Mucosa of stomach (tissue), 1 donor: ENCODE data around the gene KIF5C.

Experiments
- H3K27me3 ChIP-seq: one replicate; pipeline ENCODE4 v1.7.0; 2013; ENCODE audit warnings: mild to moderate bottlenecking, low read length; ENCODE audit not compliant: control insufficient read depth, insufficient read depth
- H3K36me3 ChIP-seq: one replicate; pipeline ENCODE4 v1.7.0; 2013; ENCODE audit warnings: low read length; ENCODE audit not compliant: control insufficient read depth, insufficient read depth
- H3K4me1 ChIP-seq: one replicate; pipeline ENCODE4 v1.7.0; 2013; ENCODE audit warnings: mild to moderate bottlenecking, low read length; ENCODE audit not compliant: control insufficient read depth, insufficient read depth
- H3K4me3 ChIP-seq: one replicate; pipeline ENCODE4 v1.7.0; 2013; ENCODE audit warnings: low read length
- H3K9ac ChIP-seq: one replicate; pipeline ENCODE4 v1.7.0; 2013; ENCODE audit warnings: mild to moderate bottlenecking, low read length, moderate library complexity
- H3K9me3 ChIP-seq: one replicate; pipeline ENCODE4 v1.7.0; 2013; ENCODE audit warnings: mild to moderate bottlenecking, low read length, moderate library complexity; ENCODE audit not compliant: control insufficient read depth
- donor health status: Pancreatic carcinoma.

The KIF5C gene

DNA sequence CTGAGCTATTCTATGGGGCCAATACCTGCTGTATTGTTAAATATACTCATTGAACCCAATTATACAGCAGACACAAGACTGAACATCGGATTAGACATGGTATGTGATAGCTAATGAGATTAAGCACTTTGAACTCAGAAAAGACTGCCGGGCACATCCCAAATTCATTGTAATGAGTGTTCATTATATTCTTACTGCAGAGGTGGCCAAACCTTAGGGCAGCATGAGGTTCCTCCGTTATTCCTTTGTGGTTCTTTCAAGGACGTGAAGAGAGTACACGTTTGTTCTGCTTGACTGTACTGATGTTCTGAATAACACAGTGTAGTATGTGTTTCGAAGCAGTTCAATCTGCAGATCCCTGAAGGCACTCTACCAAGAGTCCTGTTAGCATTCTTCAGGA, 78.4 kb downstream of the KIF5C start:
- no peak overlapping the region for H3K4me3 ChIP-seq
- H3K9me3 ChIP-seq = no peaks in the 10 kb centered on the region
- H3K9ac ChIP-seq = no peak overlapping the region
- H3K4me1 ChIP-seq = no peaks in the 10 kb centered on the region
- H3K27me3 ChIP-seq = no peaks in the 10 kb centered on the region
- no peaks in the 10 kb centered on the region for H3K36me3 ChIP-seq

DNA sequence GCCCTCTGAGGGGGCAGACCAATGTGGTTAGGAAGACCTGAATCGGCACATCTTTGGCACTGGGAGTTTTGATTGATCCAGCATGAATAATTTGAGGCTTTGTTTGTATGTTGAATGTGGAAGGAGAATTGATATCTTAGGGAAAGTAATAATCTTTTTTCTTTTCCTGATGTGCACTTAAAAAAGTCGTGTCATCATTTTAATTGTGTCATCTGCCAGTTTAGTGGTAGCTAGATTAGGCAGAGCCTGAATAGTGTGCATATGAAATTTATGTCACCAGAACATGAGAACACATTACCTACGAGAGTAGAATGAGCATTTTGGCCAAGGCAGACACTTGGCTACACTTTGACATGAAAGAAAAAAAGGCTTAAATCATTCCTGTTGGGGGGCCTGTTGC, 79.5 kb downstream of the KIF5C start:
- H3K27me3 ChIP-seq = no peaks in the 10 kb centered on the region
- H3K4me1 ChIP-seq = no peaks in the 10 kb centered on the region

DNA sequence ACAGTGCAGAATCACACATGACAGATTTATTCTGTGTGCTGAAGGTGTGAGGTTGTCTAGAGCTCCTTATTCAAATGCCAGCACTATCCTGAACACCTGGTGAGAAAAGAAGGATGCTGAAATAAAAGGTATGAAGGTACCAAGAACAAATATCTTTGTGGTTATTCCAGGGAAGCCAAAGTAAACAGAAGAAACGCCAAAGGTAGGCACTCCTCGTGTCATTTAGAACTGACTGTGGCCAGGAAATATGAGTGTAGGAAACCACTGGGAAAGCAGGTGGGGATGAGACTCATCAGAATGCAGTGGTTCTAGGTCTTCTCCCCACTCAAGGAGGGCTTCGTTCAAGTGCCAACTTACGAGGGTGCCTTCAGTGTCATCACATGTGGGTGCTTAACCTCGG, 80.8 kb downstream of the KIF5C start:
- Histone ChIP-seq H3K36me3 (no peaks in the 10 kb centered on the region), H3K4me1 (no peaks in the 10 kb centered on the region), H3K9me3 (no peaks in the 10 kb centered on the region), H3K4me3 (no peak overlapping the region), H3K9ac (no peak overlapping the region), H3K27me3 (no peaks in the 10 kb centered on the region)

More for the DNA sequence above, 79.5 kb downstream of the KIF5C start:
- no peak overlapping the region for H3K4me3 ChIP-seq
- H3K9me3 ChIP-seq = no peaks in the 10 kb centered on the region
- H3K36me3 ChIP-seq = no peaks in the 10 kb centered on the region
- no peak overlapping the region for H3K9ac ChIP-seq

DNA sequence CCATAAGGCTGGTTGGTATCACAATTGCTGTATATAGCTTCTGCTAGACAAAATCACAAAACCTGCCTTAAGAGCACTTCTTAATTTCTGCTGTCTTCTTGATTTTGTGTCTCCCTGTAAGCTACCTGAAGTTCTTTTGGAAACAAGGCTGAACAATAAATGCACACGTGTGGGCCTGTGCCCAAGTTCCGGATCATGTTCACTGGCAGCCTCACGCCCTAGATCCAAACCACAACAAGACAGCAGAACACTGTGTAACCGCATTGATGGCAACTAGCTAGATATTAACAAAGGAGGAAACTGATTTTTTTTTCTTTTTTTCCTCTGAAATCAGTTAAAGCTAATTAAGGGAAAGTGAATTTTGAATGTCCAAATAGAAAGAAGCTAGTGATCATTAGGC, 82.0 kb downstream of the KIF5C start:
- Histone ChIP-seq H3K36me3 (no peaks in the 10 kb centered on the region), H3K9me3 (no peaks in the 10 kb centered on the region), H3K4me3 (no peak overlapping the region), H3K9ac (no peak overlapping the region), H3K4me1 (no peaks in the 10 kb centered on the region), H3K27me3 (no peaks in the 10 kb centered on the region)

DNA sequence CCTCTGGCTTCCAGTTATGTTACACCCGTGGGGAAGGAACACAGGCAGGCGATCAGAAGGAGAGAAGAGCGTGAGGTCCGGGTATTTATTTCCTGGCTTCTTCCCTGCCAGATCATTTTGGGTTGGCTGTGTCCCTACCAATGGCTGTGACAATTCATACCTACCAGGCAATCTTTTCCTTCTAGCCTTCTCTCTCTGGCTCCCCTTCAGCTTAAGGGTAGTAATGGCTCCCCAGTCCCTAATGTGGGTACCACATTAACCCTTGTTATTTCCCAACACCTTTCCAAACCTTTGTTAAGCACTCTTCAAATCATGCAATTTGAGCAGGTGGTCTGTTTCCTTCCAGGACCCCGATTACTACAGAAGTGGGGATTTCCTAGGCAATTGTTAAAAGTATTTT, 84.7 kb downstream of the KIF5C start:
- Histone ChIP-seq H3K9me3 (no peaks in the 10 kb centered on the region), H3K36me3 (no peaks in the 10 kb centered on the region), H3K4me1 (no peaks in the 10 kb centered on the region), H3K27me3 (no peaks in the 10 kb centered on the region), H3K4me3 (no peak overlapping the region), H3K9ac (no peak overlapping the region)

DNA sequence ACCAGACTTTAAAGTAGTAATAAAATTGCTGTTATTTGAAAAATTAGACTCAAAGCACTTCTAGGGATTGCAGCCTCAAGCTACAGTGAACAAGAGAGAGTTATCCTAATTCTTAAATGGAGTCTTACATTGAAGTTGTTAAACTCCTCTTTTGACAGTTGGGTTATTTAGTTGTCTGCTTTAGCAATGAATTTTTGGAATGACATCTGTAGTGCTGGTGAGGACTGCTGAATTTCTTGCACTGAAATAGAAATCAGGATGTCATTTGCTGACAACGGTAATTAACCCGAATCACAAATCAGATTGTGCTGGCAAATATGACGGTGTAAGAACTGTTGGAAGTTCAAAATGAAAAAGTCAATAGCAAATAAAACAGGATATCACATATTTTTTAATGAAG, 85.5 kb downstream of the KIF5C start:
- no peak overlapping the region for H3K4me3 ChIP-seq
- no peaks in the 10 kb centered on the region for H3K9me3 ChIP-seq
- no peaks in the 10 kb centered on the region for H3K4me1 ChIP-seq

DNA sequence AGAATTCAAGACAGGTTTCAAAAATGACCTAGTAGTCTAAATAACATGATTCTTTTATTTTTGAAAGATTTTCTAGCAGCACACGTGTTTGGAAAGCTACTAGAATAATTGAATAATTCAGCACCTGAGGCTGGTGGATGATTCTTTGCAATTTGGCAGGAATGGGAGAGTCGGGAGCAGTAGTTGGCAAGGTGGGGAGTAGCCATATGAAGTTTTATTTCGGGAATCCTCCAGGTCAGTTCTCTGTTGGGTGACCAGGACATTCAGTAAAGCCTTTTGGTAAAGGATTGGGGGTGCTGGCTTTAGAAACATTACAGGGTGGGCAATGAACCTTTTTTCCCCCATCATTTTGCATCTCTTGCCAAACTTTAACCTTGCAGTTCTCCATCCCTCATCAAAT, 88.4 kb downstream of the KIF5C start:
- Histone ChIP-seq H3K36me3 (no peaks in the 10 kb centered on the region), H3K9ac (no peak overlapping the region), H3K4me3 (no peak overlapping the region), H3K9me3 (no peaks in the 10 kb centered on the region), H3K27me3 (no peaks in the 10 kb centered on the region), H3K4me1 (no peaks in the 10 kb centered on the region)

More for the DNA sequence above, 85.5 kb downstream of the KIF5C start:
- no peaks in the 10 kb centered on the region for H3K36me3 ChIP-seq
- H3K27me3 ChIP-seq = no peaks in the 10 kb centered on the region
- no peak overlapping the region for H3K9ac ChIP-seq

- H3K4me1 ChIP-seq = no peaks in the 10 kb centered on the region
- no peaks in the 10 kb centered on the region for H3K9me3 ChIP-seq
- H3K36me3 ChIP-seq = no peaks in the 10 kb centered on the region
- no peaks in the 10 kb centered on the region for H3K27me3 ChIP-seq
- no peak overlapping the region for H3K4me3 ChIP-seq
- no peak overlapping the region for H3K9ac ChIP-seq
Observed at GRCh38 chr2:148965623-148966437, 90.8 kb downstream of the KIF5C start.

GRCh38 chr2:148966438-148966758, 91.4 kb downstream of the KIF5C start:
- H3K36me3 ChIP-seq = no peaks in the 10 kb centered on the region
- H3K9ac ChIP-seq = no peak overlapping the region
- no peaks in the 10 kb centered on the region for H3K27me3 ChIP-seq
- no peak overlapping the region for H3K4me3 ChIP-seq
- no peaks in the 10 kb centered on the region for H3K4me1 ChIP-seq
- H3K9me3 ChIP-seq = no peaks in the 10 kb centered on the region

DNA sequence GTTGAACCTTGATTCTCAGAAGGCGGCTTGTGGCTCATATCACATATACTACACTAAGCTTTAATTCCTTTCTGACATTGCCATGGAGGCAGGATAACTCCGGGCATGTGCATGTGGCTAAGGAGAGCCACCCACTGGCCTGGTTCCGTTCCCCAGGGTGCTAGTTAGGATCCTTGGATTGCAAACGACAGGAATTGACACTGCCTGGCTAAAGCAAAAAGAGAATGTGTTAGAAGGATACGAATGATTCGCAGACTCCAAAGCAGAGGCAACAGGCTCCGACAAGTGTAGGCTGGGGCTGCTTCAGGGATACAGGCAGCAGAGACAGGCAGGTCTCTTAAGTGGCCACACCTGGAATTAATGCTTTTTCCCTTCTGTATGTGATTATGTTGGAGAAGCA, 92.0 kb downstream of the KIF5C start:
- H3K9ac ChIP-seq = no peak overlapping the region
- no peaks in the 10 kb centered on the region for H3K27me3 ChIP-seq
- H3K9me3 ChIP-seq = no peaks in the 10 kb centered on the region

GRCh38 chr2:148967578-148967977, 92.6 kb downstream of the KIF5C start:
- H3K9me3 ChIP-seq = no peaks in the 10 kb centered on the region
- no peak overlapping the region for H3K4me3 ChIP-seq
- no peak overlapping the region for H3K9ac ChIP-seq
- no peaks in the 10 kb centered on the region for H3K36me3 ChIP-seq
- no peaks in the 10 kb centered on the region for H3K4me1 ChIP-seq
- H3K27me3 ChIP-seq = no peaks in the 10 kb centered on the region

More for the DNA sequence above, 92.0 kb downstream of the KIF5C start:
- Histone ChIP-seq H3K4me3 (no peak overlapping the region), H3K4me1 (no peaks in the 10 kb centered on the region), H3K36me3 (no peaks in the 10 kb centered on the region)

DNA sequence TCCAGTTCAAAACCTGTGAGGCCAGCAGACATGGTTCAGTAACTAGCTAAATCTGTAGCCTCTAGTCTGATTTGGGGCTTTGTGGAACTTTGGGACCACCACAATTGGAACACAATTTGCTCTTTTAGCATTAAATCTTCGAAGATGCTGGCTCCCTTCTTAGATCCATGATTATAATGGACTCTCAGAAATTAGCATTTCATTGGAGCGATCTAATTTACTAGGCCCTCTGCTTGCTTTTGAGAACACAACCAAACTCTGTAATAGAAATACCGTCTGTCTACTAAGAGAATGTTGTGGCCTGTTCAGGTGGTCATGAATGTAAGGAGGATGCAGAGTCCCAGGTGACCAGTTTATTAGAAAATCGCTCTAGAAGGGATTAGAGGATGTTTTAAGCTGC, 93.3 kb downstream of the KIF5C start:
- H3K27me3 ChIP-seq = no peaks in the 10 kb centered on the region
- no peaks in the 10 kb centered on the region for H3K9me3 ChIP-seq
- H3K9ac ChIP-seq = no peak overlapping the region
- no peak overlapping the region for H3K4me3 ChIP-seq
- no peaks in the 10 kb centered on the region for H3K36me3 ChIP-seq
- no peaks in the 10 kb centered on the region for H3K4me1 ChIP-seq
